Body of pancreas (tissue), 4 donors: ENCODE data around the gene SMARCA4. TPM values are rescaled to one million over a fixed set of nuclear protein-coding genes. Genes with fewer than 3 reads are reported as not detected.
A peak's percentile ranks its signal among the peaks of the same experiment; 100 is the strongest.

ENCODE experiments used
- ATAC-seq: fragments of 150-250 bp; one replicate; pipeline ENCODE4 v1.9.1; 2016
- DNase-seq, 4 donors: peaks; one replicate each; pipeline ENCODE4 v3.0.0-alpha.2; 2019
- H3K27ac ChIP-seq, 4 donors: fragments of 200-600 bp; sonication (generic); 1 replicate in 3 of 4; 2 replicates in 1 of 4; pipeline versions ENCODE4 v1.5.1 to v1.6.1; 2016 to 2019; ENCODE audit warnings: mild to moderate bottlenecking in 1 of 4, mixed read lengths in 1 of 4, moderate library complexity in 1 of 4
- H3K27me3 ChIP-seq, 2 donors: fragments of 200-600 bp; sonication (generic); one replicate each; pipeline ENCODE4 v1.6.0; 2016; ENCODE audit warnings: mild to moderate bottlenecking in 1 of 2
- H3K36me3 ChIP-seq, 2 donors: fragments of 200-600 bp; sonication (generic); replicated peaks in 1 of 2; 2 replicates each; pipeline ENCODE4 v1.5.1; 2016; ENCODE audit warnings: low read depth in 2 of 2; ENCODE audit not compliant: insufficient read depth in 1 of 2
- H3K4me1 ChIP-seq: fragments of 200-600 bp; sonication (generic); one replicate; pipeline ENCODE4 v1.6.0; 2016
- H3K4me3 ChIP-seq, 2 donors: fragments of 200-600 bp; sonication (generic); 1 replicate in 1 of 2; 2 replicates in 1 of 2; pipeline ENCODE4 v1.5.1; 2016 to 2019
- H3K9me3 ChIP-seq, 3 donors: fragments of 200-600 bp; sonication (generic); 1 replicate in 2 of 3; 2 replicates in 1 of 3; pipeline ENCODE4 v1.5.1; 2016
- CTCF ChIP-seq, 7 experiments: fragments of 450-650 bp in 4 of 7; fragments of 200-600 bp in 3 of 7; sonication (generic) in 3 of 7; IDR thresholded peaks; one replicate each; pipeline ENCODE4 v1.5.1; 2016 to 2019; ENCODE audit warnings: antibody characterized with exemption in 7 of 7
- POLR2A ChIP-seq, 3 donors: fragments of 450-650 bp; IDR thresholded peaks; one replicate each; pipeline ENCODE4 v1.6.1; 2016; ENCODE audit warnings: antibody characterized with exemption in 3 of 3, mild to moderate bottlenecking in 2 of 3
- WGBS, 2 donors: methylation state at CpG; one replicate each; pipeline ENCODE4 v1.1.5; 2017; 5-methylcytosine and 5-hydroxymethylcytosine counted together
- intact Hi-C: fragments of 100-400 bp; cut with DNase I; formaldehyde crosslinking; loops from one replicate; pipeline ENCODE4 v1.15.1; 2023
- total RNA-seq, 2 donors: library from RNA; depleted of rRNA; stranded (reverse); fragments of >200 nt; gene quantifications; one replicate each; pipeline ENCODE4 v1.1.0, GENCODE V29; 2016

SMARCA4 gene
- total RNA-seq, 2 donors from 2014 or later = 56.3 to 120 TPM

- ATAC-seq (no peak), DNase-seq (no peak)
- H3K27ac ChIP-seq = no peak overlapping the region
- 94 to 97% methylated on average over 6 to 19 of the region's 19 CpGs for WGBS, 2 donors
- no peaks in the 10 kb centered on the region for H3K9me3 ChIP-seq
- TF ChIP-seq CTCF (IDR thresholded peaks at IDR 0.05) (no peak), POLR2A (IDR thresholded peaks at IDR 0.05) (no peak)
- peaks cover 0 to 8% of the 10 kb centered on the region in 2 donors for H3K36me3 ChIP-seq
- no peaks in the 10 kb centered on the region for H3K27me3 ChIP-seq
- peaks cover 19% of the 10 kb centered on the region for H3K4me1 ChIP-seq
- intact Hi-C loops = no loop called here
- no peak overlapping the region for H3K4me3 ChIP-seq
Observed at GRCh38 chr19:10915130-10916091, 45.4 kb upstream of the SMARCA4 start.

- peaks cover 19% of the 10 kb centered on the region for H3K4me1 ChIP-seq
- H3K27ac ChIP-seq = no peak overlapping the region
- intact Hi-C loops = no loop called here
- no peak for ATAC-seq
- H3K9me3 ChIP-seq = no peaks in the 10 kb centered on the region
- DNase-seq = no peak
- peaks cover 0 to 7% of the 10 kb centered on the region in 2 donors for H3K36me3 ChIP-seq
- TF ChIP-seq CTCF (IDR thresholded peaks at IDR 0.05) = no peak
- TF ChIP-seq POLR2A (IDR thresholded peaks at IDR 0.05) = no peak
- no peak overlapping the region for H3K4me3 ChIP-seq
- no peaks in the 10 kb centered on the region for H3K27me3 ChIP-seq
- 71 to 87% methylated on average over 5 to 6 of the region's 6 CpGs for WGBS, 2 donors
Observed at GRCh38 chr19:10916602-10917001, 44.2 kb upstream of the SMARCA4 start.

- TF ChIP-seq POLR2A (IDR thresholded peaks at IDR 0.05) (no peak), CTCF (IDR thresholded peaks at IDR 0.05) (no peak)
- no peak overlapping the region for H3K4me3 ChIP-seq
- H3K9me3 ChIP-seq = no peaks in the 10 kb centered on the region
- peaks cover 0 to 9% of the 10 kb centered on the region in 2 donors for H3K36me3 ChIP-seq
- 92 to 95% methylated on average over 9 to 11 of the region's 11 CpGs for WGBS, 2 donors
- peak overlapping the region in 3 of 4 donors; percentile 22 to 37 (median 27) for H3K27ac ChIP-seq
- H3K4me1 ChIP-seq = peaks cover 19% of the 10 kb centered on the region
- DNase-seq = no peak
- intact Hi-C loops = no loop called here
- ATAC-seq = no peak
- no peaks in the 10 kb centered on the region for H3K27me3 ChIP-seq
Observed at GRCh38 chr19:10918359-10918758, 42.5 kb upstream of the SMARCA4 start.

GRCh38 chr19:10919352-10920287 lies 41.2 kb upstream of the SMARCA4 start:
- intact Hi-C loops = loop anchor here (10.0 kb wide), 1 partner anchor 45 kb away; the partner anchor contains the start of gene CARM1
- peaks cover 19% of the 10 kb centered on the region for H3K4me1 ChIP-seq
- TF ChIP-seq CTCF (IDR thresholded peaks at IDR 0.05) (no peak), POLR2A (IDR thresholded peaks at IDR 0.05) (peak in 1 of 3 donors; percentile 9)
- no peaks in the 10 kb centered on the region for H3K9me3 ChIP-seq
- 46 to 55% methylated on average over 7 to 26 of the region's 26 CpGs for WGBS, 2 donors
- ATAC-seq (peak; percentile 74), DNase-seq (peak; percentile 61 to 88 (median 80))
- H3K27ac ChIP-seq = peak overlapping the region; percentile 19 to 52 (median 42)
- H3K4me3 ChIP-seq = no peak overlapping the region
- no peaks in the 10 kb centered on the region for H3K27me3 ChIP-seq
- H3K36me3 ChIP-seq = peaks cover 0 to 15% of the 10 kb centered on the region in 2 donors
